ENCODE results near the gene BTG2.

GRCh38 chr1:203336097-203336496 is 30.8 kb downstream of the BTG2 start:
- TF ChIP-seq POLR2A (IDR thresholded peaks at IDR 0.05), result no peak
- no peak for TF ChIP-seq CTCF (IDR thresholded peaks at IDR 0.05)
- no peak for TF ChIP-seq POLR2AphosphoS5 (IDR thresholded peaks at IDR 0.05)

Measured in breast epithelium (tissue), 3 donors.